Keratinocyte (primary cell): ENCODE measurements around the gene NAV3. TPM values are rescaled to one million over a fixed set of nuclear protein-coding genes. Genes with fewer than 3 reads are reported as not detected.

Experiments used
- DNase-seq: peaks from one replicate; pipeline ENCODE4 v3.0.0-alpha.2; 2011; ENCODE audit warnings: low read depth, missing footprints, low spot score
- FAIRE-seq: peaks from 2 replicates; lab custom pipeline; 2011; peaks lifted over from hg19 to GRCh38; lab: Jason Lieb, UNC
- H2AFZ ChIP-seq: 2 replicates; pipeline ENCODE4 v1.6.0; 2012; ENCODE audit warnings: low read length, control low read depth, inconsistent platforms; ENCODE audit not compliant: control insufficient read depth
- H3K27ac ChIP-seq: 2 replicates; pipeline ENCODE4 v1.5.1; 2011; ENCODE audit warnings: low read length; ENCODE audit not compliant: control insufficient read depth, insufficient read depth
- H3K27me3 ChIP-seq: 3 replicates; pipeline ENCODE4 v1.6.0; 2011; ENCODE audit warnings: low read length; ENCODE audit not compliant: control insufficient read depth, insufficient read depth; ENCODE audit errors: extremely low read depth
- H3K36me3 ChIP-seq, 2 experiments: 2 replicates in 1 of 2; 3 replicates in 1 of 2; pipeline ENCODE4 v1.5.1; 2011; ENCODE audit warnings: low read length in 2 of 2, mild to moderate bottlenecking in 1 of 2; ENCODE audit not compliant: control insufficient read depth in 2 of 2, insufficient read depth in 2 of 2; ENCODE audit errors: extremely low read depth in 1 of 2
- H3K4me1 ChIP-seq: 3 replicates; pipeline ENCODE4 v1.5.1; 2011; ENCODE audit warnings: low read length; ENCODE audit not compliant: control insufficient read depth, insufficient read depth; ENCODE audit errors: extremely low read depth
- H3K4me2 ChIP-seq: 3 replicates; pipeline ENCODE4 v1.6.0; 2011; ENCODE audit warnings: low read depth, low read length; ENCODE audit not compliant: control insufficient read depth, insufficient read depth; ENCODE audit errors: extremely low read depth
- H3K4me3 ChIP-seq, 3 experiments: fragments of 200-600 bp in 1 of 3; sonication (generic) in 1 of 3; 2 replicates in 2 of 3; 3 replicates in 1 of 3; pipeline ENCODE4 v1.5.1; 2011 to 2016; ENCODE audit warnings: low read length in 3 of 3, mild to moderate bottlenecking in 3 of 3, control low read depth in 2 of 3, inconsistent platforms in 1 of 3, low read depth in 1 of 3, mixed read lengths in 1 of 3, mixed run types in 1 of 3, moderate library complexity in 1 of 3; ENCODE audit not compliant: control insufficient read depth in 2 of 3, insufficient read depth in 2 of 3; ENCODE audit errors: extremely low read depth in 1 of 3
- H3K79me2 ChIP-seq: 2 replicates; pipeline ENCODE4 v1.6.0; 2012; ENCODE audit warnings: low read length; ENCODE audit not compliant: control insufficient read depth, insufficient read depth
- H3K9ac ChIP-seq: 3 replicates; pipeline ENCODE4 v1.6.0; 2011; ENCODE audit warnings: low read length; ENCODE audit not compliant: control insufficient read depth, insufficient read depth; ENCODE audit errors: extremely low read depth
- H3K9me1 ChIP-seq: 3 replicates; pipeline ENCODE4 v1.6.0; 2011; ENCODE audit warnings: low read length; ENCODE audit not compliant: control insufficient read depth, insufficient read depth; ENCODE audit errors: extremely low read depth
- H3K9me3 ChIP-seq: 2 replicates; pipeline ENCODE4 v1.5.1; 2012; ENCODE audit warnings: low read depth, low read length; ENCODE audit not compliant: control insufficient read depth
- H4K20me1 ChIP-seq: 3 replicates; pipeline ENCODE4 v1.6.0; 2011; ENCODE audit warnings: low read length; ENCODE audit not compliant: control insufficient read depth, insufficient read depth; ENCODE audit errors: extremely low read depth
- EZH2 ChIP-seq: IDR thresholded peaks from one replicate; pipeline ENCODE4 v1.6.1; 2012; ENCODE audit warnings: inconsistent platforms, mild to moderate bottlenecking, low read length, moderate library complexity
- dilution Hi-C: fragments of 300-500 bp; cut with MboI; formaldehyde crosslinking; loops from one replicate; pipeline ENCODE4 v1.7.0; 2020; ENCODE audit warnings: low sequenced_read_pairs; ENCODE audit not compliant: extremely low pct_ligation_motif_present
- polyA plus RNA-seq, 5 experiments: library from polyadenylated mRNA; depleted of rRNA in 3 of 5; stranded (reverse) in 3 of 5; stranded (forward) in 1 of 5; unstranded in 1 of 5; fragments of >200 nt; gene quantifications; 1 replicate in 1 of 5; 2 replicates in 3 of 5; 3 replicates in 1 of 5; pipeline versions ENCODE4 v1.2.1 to v1.2.3, GENCODE V29; 2011 to 2012; ENCODE audit warnings: missing spikeins in 2 of 5, low read depth in 1 of 5, low replicate concordance in 1 of 5
- TF ChIP-seq, protein P1 (sequence below), 3 experiments: IDR thresholded peaks in 1 of 3; conservative IDR thresholded peaks in 1 of 3; optimal IDR thresholded peaks in 1 of 3; 2 replicates in 2 of 3; 3 replicates in 1 of 3; pipeline versions ENCODE3 to v1.5.1; 2011; ENCODE audit warnings: low read length in 3 of 3, mild to moderate bottlenecking in 3 of 3, moderate library complexity in 2 of 3, control low read depth in 1 of 3, inconsistent platforms in 1 of 3; ENCODE audit not compliant: insufficient read depth in 2 of 3; ENCODE audit errors: extremely low read depth in 1 of 3

The NAV3 gene
- polyA plus RNA-seq, 1 donor (not counting 4 experiments of a cell fraction or from before 2014, with no cell fraction given) = 22.6 TPM

DNA sequence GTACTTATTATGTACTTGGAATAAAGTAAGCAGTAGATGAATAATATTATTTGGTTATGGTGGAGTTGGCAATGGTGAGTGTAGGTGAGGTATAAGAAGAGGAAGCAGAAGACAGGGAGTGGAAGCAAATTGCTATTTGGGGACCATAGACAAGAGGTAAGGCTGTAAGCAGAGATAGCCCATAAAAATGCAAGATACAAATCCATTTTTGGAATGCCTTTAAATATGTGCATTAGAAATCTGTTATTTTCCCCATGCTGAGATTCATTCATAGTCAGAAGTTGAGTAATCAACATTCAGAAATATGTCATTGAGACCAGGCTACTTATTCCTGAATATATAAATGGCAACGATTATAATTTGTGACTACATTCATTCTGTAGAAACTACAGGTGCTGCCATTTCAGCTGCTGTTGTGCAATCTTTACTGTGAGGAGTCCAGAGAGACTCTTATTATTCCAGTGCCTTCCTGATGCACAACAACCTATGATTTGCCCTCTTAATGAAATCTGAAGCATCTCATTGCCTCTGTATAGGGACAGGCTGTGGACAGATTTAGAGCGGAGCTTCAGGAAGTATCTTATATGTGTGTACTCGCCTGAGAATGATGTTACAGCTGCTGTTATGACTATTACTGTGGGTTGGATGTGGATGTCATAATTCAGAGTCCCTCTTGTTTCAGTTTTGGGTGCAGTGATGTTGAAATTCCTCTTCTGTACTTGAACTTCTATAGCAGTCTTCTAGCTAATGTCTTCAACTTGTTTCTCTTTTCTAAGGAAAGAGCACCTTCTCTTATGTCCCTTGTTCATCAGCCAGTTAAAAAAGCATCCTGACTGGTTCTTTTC is 173.8 kb downstream of the NAV3 start:
- no peak overlapping the region for H2AFZ ChIP-seq
- peaks cover 12 to 15% of the 10 kb centered on the region in 2 experiments for H3K36me3 ChIP-seq
- no peak overlapping the region for H3K4me3 ChIP-seq
- H3K4me2 ChIP-seq = no peak overlapping the region
- H3K9ac ChIP-seq = no peak overlapping the region
- dilution Hi-C loops = no loop called here
- DNase-seq = no peak
- H3K4me1 ChIP-seq = no peaks in the 10 kb centered on the region
- no peaks in the 10 kb centered on the region for H3K9me1 ChIP-seq
- H3K27ac ChIP-seq = no peak overlapping the region
- FAIRE-seq = no peak
- TF ChIP-seq, protein P1, sequence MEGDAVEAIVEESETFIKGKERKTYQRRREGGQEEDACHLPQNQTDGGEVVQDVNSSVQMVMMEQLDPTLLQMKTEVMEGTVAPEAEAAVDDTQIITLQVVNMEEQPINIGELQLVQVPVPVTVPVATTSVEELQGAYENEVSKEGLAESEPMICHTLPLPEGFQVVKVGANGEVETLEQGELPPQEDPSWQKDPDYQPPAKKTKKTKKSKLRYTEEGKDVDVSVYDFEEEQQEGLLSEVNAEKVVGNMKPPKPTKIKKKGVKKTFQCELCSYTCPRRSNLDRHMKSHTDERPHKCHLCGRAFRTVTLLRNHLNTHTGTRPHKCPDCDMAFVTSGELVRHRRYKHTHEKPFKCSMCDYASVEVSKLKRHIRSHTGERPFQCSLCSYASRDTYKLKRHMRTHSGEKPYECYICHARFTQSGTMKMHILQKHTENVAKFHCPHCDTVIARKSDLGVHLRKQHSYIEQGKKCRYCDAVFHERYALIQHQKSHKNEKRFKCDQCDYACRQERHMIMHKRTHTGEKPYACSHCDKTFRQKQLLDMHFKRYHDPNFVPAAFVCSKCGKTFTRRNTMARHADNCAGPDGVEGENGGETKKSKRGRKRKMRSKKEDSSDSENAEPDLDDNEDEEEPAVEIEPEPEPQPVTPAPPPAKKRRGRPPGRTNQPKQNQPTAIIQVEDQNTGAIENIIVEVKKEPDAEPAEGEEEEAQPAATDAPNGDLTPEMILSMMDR (optimal IDR thresholded peaks at IDR 0.05 in 1 of 3, IDR thresholded peaks at IDR 0.05 in 1 of 3, conservative IDR thresholded peaks at IDR 0.05 in 1 of 3; ENCODE audit: extremely low read depth in 1 of 3, insufficient read depth in 2 of 3, low read length in 3 of 3) = no peak
- TF ChIP-seq EZH2 = no peak
- no peaks in the 10 kb centered on the region for H3K9me3 ChIP-seq
- H3K79me2 ChIP-seq = peaks cover 10% of the 10 kb centered on the region
- H3K27me3 ChIP-seq = no peaks in the 10 kb centered on the region
- no peaks in the 10 kb centered on the region for H4K20me1 ChIP-seq

DNA sequence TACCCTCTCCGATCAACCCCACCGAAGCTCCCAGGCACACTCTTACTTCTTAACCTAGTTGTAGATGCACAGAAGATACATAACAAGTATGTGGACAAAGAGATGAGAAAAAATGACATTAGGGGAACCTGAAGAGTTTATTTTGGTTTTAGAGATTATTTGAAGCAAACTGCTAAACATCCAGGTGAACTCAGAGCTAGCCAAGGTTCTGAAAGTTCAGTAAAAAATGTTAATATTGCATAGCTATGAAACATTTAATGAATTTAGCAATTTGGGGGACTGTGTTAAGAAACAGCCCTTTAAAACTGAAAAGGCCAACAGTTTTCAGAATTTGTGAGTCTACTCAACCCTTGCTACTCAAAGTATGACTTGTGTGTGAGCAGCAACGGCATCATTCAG is 174.4 kb downstream of the NAV3 start:
- FAIRE-seq (no peak), DNase-seq (no peak)
- H3K9me3 ChIP-seq = no peaks in the 10 kb centered on the region
- dilution Hi-C loops = no loop called here
- no peak overlapping the region for H3K27ac ChIP-seq
- H3K27me3 ChIP-seq = no peaks in the 10 kb centered on the region
- no peak overlapping the region for H3K9ac ChIP-seq
- peaks cover 12 to 15% of the 10 kb centered on the region in 2 experiments for H3K36me3 ChIP-seq
- no peak overlapping the region for H3K4me3 ChIP-seq
- no peaks in the 10 kb centered on the region for H3K4me1 ChIP-seq
- no peak overlapping the region for H2AFZ ChIP-seq
- peaks cover 10% of the 10 kb centered on the region for H3K79me2 ChIP-seq
- H3K4me2 ChIP-seq = no peak overlapping the region
- H4K20me1 ChIP-seq = no peaks in the 10 kb centered on the region
- no peaks in the 10 kb centered on the region for H3K9me1 ChIP-seq
- TF ChIP-seq, protein P1 (optimal IDR thresholded peaks at IDR 0.05 in 1 of 3, IDR thresholded peaks at IDR 0.05 in 1 of 3, conservative IDR thresholded peaks at IDR 0.05 in 1 of 3; ENCODE audit: extremely low read depth in 1 of 3, insufficient read depth in 2 of 3, low read length in 3 of 3) = no peak
